ENCODE measurements around the gene TNFRSF6B.
A peak's percentile ranks its signal among the peaks of the same experiment; 100 is the strongest.

The TNFRSF6B gene

GRCh38 chr20:63685269-63686026, 11.0 kb upstream of the TNFRSF6B start:
- no peak for TF ChIP-seq CTCF (IDR thresholded peaks at IDR 0.05; ENCODE audit: borderline replicate concordance, control extremely low read depth, extremely low read depth, insufficient read depth, missing control alignments)
- DNase-seq (ENCODE audit: low spot score) = no peak
- in situ Hi-C loops (cut with MboI; ENCODE audit: low sequenced_read_pairs, unreplicated experiment) = no loop called here

DNA sequence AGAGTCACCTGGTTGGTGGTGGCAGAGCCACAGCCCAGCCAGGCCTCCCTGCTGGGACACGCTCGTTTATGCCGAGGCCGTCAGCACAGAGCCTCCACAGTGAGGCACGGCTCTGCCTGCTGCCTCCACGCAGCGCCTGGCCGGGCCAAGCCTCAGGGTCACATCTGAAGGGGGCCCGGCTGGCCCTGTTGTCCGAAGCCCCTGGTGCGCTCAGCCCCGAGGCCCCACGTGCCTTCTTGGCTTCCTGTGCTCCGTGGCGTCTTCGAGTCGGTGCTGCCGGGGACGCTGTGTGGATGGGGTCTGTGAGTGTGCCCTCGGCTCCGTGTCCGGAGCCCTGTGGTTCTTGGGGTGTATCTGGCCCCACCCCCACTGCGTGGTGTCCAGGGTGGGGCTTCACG, 10.4 kb upstream of the TNFRSF6B start:
- in situ Hi-C loops (cut with MboI; ENCODE audit: low sequenced_read_pairs, unreplicated experiment) = no loop called here
- no peak for DNase-seq (ENCODE audit: low spot score)
- no peak for TF ChIP-seq CTCF (IDR thresholded peaks at IDR 0.05; ENCODE audit: borderline replicate concordance, control extremely low read depth, extremely low read depth, insufficient read depth, missing control alignments)

- in situ Hi-C loops (cut with MboI; ENCODE audit: low sequenced_read_pairs, unreplicated experiment) = no loop called here
- TF ChIP-seq CTCF (IDR thresholded peaks at IDR 0.05; ENCODE audit: borderline replicate concordance, control extremely low read depth, extremely low read depth, insufficient read depth, missing control alignments) = no peak
- DNase-seq (ENCODE audit: low spot score) = peak; percentile 67
Observed at GRCh38 chr20:63686492-63687321, 9.7 kb upstream of the TNFRSF6B start.

DNA sequence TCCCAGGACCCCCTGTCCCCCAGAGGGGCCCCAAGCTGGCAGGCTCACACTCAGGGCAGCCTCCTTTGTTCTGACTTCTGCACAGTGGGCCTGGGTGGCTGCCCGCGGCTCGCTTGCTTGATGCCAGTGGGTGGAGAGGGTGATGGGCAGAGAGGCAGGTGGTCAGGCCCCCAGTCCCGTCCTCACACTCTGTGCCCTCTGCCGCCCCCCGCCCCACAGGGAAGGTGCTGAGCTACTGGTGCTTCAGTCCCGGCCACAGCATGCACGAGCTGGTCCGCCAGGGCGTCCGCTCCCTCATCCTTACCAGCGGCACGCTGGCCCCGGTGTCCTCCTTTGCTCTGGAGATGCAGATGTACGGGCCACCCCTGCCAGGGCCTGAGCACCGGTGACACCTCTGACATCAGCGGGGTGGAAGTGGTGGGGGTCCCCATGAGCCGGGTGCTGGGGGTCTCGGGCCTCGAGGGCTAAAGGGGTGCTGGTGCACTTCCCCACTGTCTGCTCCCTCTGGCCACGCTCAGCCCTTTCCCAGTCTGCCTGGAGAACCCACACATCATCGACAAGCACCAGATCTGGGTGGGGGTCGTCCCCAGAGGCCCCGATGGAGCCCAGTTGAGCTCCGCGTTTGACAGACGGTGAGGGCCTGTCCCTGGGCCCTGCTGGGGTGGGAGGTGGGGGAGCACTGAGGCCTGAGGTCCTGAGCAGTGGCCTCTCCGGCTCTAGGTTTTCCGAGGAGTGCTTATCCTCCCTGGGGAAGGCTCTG, 8.9 kb upstream of the TNFRSF6B start:
- in situ Hi-C loops (cut with MboI; ENCODE audit: low sequenced_read_pairs, unreplicated experiment) = no loop called here
- no peak for TF ChIP-seq CTCF (IDR thresholded peaks at IDR 0.05; ENCODE audit: borderline replicate concordance, control extremely low read depth, extremely low read depth, insufficient read depth, missing control alignments)
- no peak for DNase-seq (ENCODE audit: low spot score)

DNA sequence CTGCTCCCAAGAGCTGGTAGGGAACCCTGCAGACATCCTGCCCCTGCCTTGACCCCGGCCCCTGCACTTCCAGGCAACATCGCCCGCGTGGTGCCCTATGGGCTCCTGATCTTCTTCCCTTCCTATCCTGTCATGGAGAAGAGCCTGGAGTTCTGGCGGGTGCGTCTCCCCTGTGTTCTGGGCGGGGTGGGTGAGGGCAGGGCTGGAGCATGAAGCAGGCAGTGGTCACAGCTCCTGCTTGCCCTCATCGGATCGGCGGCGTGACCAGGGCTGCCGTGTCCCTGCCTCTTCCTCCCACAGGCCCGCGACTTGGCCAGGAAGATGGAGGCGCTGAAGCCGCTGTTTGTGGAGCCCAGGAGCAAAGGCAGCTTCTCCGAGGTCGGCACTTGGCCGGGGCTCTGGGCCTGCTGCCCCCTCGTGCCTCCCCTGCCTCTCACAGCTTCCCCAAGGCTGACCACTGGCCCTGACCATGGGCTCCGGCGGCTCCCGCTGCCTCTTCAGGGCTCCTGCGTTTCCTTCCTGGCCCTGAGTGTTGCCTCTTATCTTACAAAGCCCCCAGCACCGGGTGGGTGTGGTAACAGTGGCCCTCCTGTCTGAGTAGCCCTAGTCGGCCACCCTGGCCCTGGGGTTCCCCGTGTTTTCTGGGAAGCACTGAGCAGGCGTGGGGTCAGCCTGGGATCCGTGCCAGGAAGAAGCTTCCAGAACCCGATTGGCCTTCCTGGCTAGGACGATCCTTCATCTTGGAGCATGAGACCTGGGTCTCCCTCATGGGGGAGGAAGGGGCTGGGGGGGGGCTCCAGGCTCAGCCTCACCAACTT, 8.0 kb upstream of the TNFRSF6B start:
- no peak for DNase-seq (ENCODE audit: low spot score)
- in situ Hi-C loops (cut with MboI; ENCODE audit: low sequenced_read_pairs, unreplicated experiment) = no loop called here
- no peak for TF ChIP-seq CTCF (IDR thresholded peaks at IDR 0.05; ENCODE audit: borderline replicate concordance, control extremely low read depth, extremely low read depth, insufficient read depth, missing control alignments)

Data from GM13976 (cell line).